HEK293 (cell line): Measurements from ENCODE around the gene GPR63.

Experiments used
- CTCF ChIA-PET: fragments of 350-600 bp; formaldehyde crosslinking; extraction: SDS; loops from one replicate; lab custom pipeline; 2021; ENCODE audit warnings: antibody characterized with exemption; lab: Yijun Ruan, JAX
- POLR2A ChIA-PET: fragments of 300-600 bp; formaldehyde crosslinking; extraction: SDS; loops from one replicate; lab custom pipeline; 2020; ENCODE audit warnings: antibody characterized with exemption, inconsistent platforms; lab: Yijun Ruan, JAX
- H3K27ac ChIP-seq: fragments of 200-500 bp; sonication (Bioruptor generic); 2 replicates; pipeline ENCODE4 v1.5.1; 2014; ENCODE audit warnings: low read depth, low read length, control low read depth, inconsistent platforms; ENCODE audit errors: extremely low read depth
- H3K36me3 ChIP-seq, 2 experiments: fragments of 200-500 bp in 1 of 2; sonication (Bioruptor generic) in 1 of 2; 1 replicate in 1 of 2; 2 replicates in 1 of 2; pipeline ENCODE4 v1.5.1; 2014 to 2017; ENCODE audit warnings: inconsistent platforms in 2 of 2, low read length in 2 of 2; ENCODE audit not compliant: control insufficient read depth in 2 of 2, insufficient read depth in 1 of 2
- H3K4me1 ChIP-seq: fragments of 200-500 bp; sonication (Bioruptor generic); 2 replicates; pipeline ENCODE4 v1.5.1; 2014; ENCODE audit warnings: mild to moderate bottlenecking, low read length, inconsistent platforms; ENCODE audit not compliant: control insufficient read depth, insufficient read depth
- H3K4me3 ChIP-seq: 2 replicates; pipeline ENCODE4 v1.5.1; 2011; ENCODE audit warnings: low read depth, mild to moderate bottlenecking, control low read depth, low read length, moderate library complexity
- H3K9me3 ChIP-seq: fragments of 200-500 bp; sonication (Bioruptor generic); 2 replicates; pipeline ENCODE4 v1.5.1; 2014; ENCODE audit warnings: low read depth, low read length, inconsistent platforms; ENCODE audit not compliant: control insufficient read depth, insufficient read depth
- GLI2 ChIP-seq: fragments of 450-650 bp; formaldehyde crosslinking; IDR thresholded peaks from 2 replicates; pipeline ENCODE4; 2017; ENCODE audit warnings: missing biosample characterization, missing genetic modification characterization, low read depth, borderline replicate concordance
- TRIM28 ChIP-seq: IDR thresholded peaks from 2 replicates; pipeline ENCODE4 v1.6.1; 2011; ENCODE audit warnings: low read length, control low read depth, borderline replicate concordance
- ZBTB11 ChIP-seq: fragments of 450-650 bp; formaldehyde crosslinking; conservative IDR thresholded peaks from 2 replicates; pipeline ENCODE4 v1.5.1; 2016; ENCODE audit warnings: low read depth, missing biosample characterization, missing genetic modification characterization
- ZBTB26 ChIP-seq: fragments of 450-650 bp; formaldehyde crosslinking; optimal IDR thresholded peaks from 2 replicates; pipeline ENCODE3; 2016; ENCODE audit warnings: missing biosample characterization, mild to moderate bottlenecking, missing genetic modification characterization
- ZBTB7A ChIP-seq: fragments of 450-650 bp; formaldehyde crosslinking; IDR thresholded peaks from 2 replicates; pipeline ENCODE4 v1.5.1; 2016; ENCODE audit warnings: low read depth, missing biosample characterization, missing genetic modification characterization
- ZBTB8A ChIP-seq: fragments of 450-650 bp; formaldehyde crosslinking; IDR thresholded peaks from 2 replicates; pipeline ENCODE4 v1.5.1; 2016; ENCODE audit warnings: missing biosample characterization, missing genetic modification characterization
- ZFP41 ChIP-seq: fragments of 450-650 bp; formaldehyde crosslinking; IDR thresholded peaks from 2 replicates; pipeline ENCODE4 v1.5.1; 2016; ENCODE audit warnings: missing biosample characterization, missing genetic modification characterization, borderline replicate concordance
- ZNF184 ChIP-seq: fragments of 450-650 bp; IDR thresholded peaks from 2 replicates; pipeline ENCODE4 v1.5.1; 2018; ENCODE audit warnings: missing biosample characterization, mild to moderate bottlenecking, missing genetic modification characterization
- ZNF19 ChIP-seq: fragments of 450-650 bp; formaldehyde crosslinking; IDR thresholded peaks from 2 replicates; pipeline ENCODE4; 2016; ENCODE audit warnings: missing biosample characterization, missing genetic modification characterization, low read depth
- ZNF23 ChIP-seq: fragments of 450-650 bp; formaldehyde crosslinking; IDR thresholded peaks from 2 replicates; pipeline ENCODE4 v1.5.1; 2016; ENCODE audit warnings: missing biosample characterization, missing genetic modification characterization, borderline replicate concordance
- ZNF510 ChIP-seq: fragments of 450-650 bp; formaldehyde crosslinking; IDR thresholded peaks from 2 replicates; pipeline ENCODE4 v1.5.1; 2018; ENCODE audit warnings: mild to moderate bottlenecking, missing genetic modification characterization, missing biosample characterization; ENCODE audit not compliant: insufficient replicate concordance
- ZNF658 ChIP-seq: fragments of 450-650 bp; formaldehyde crosslinking; IDR thresholded peaks from 2 replicates; pipeline ENCODE4; 2016; ENCODE audit warnings: missing biosample characterization, missing genetic modification characterization
- ZNF792 ChIP-seq: fragments of 450-650 bp; formaldehyde crosslinking; IDR thresholded peaks from 2 replicates; pipeline ENCODE4 v1.5.1; 2016; ENCODE audit warnings: missing biosample characterization, missing genetic modification characterization
- ZXDB ChIP-seq: fragments of 450-650 bp; formaldehyde crosslinking; IDR thresholded peaks from 2 replicates; pipeline ENCODE4 v1.5.1; 2016; ENCODE audit warnings: missing biosample characterization, missing genetic modification characterization
- TF ChIP-seq, protein P1 (sequence below): fragments of 450-650 bp; formaldehyde crosslinking; IDR thresholded peaks from 2 replicates; pipeline ENCODE4 v1.5.1; 2016; ENCODE audit warnings: missing biosample characterization, missing genetic modification characterization

GPR63 gene

GRCh38 chr6:96777113-96777512 is 60.2 kb downstream of the GPR63 start (continued):
- TF ChIP-seq ZNF19, result no peak
- no peak for TF ChIP-seq TRIM28
- no peak for TF ChIP-seq ZFP41 (tag by site-specific recombination)
- TF ChIP-seq, protein P1, sequence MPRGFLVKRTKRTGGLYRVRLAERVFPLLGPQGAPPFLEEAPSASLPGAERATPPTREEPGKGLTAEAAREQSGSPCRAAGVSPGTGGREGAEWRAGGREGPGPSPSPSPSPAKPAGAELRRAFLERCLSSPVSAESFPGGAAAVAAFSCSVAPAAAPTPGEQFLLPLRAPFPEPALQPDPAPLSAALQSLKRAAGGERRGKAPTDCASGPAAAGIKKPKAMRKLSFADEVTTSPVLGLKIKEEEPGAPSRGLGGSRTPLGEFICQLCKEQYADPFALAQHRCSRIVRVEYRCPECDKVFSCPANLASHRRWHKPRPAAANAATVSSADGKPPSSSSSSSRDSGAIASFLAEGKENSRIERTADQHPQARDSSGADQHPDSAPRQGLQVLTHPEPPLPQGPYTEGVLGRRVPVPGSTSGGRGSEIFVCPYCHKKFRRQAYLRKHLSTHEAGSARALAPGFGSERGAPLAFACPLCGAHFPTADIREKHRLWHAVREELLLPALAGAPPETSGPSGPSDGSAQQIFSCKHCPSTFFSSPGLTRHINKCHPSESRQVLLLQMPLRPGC, result no peak
- TF ChIP-seq, all 188 proteins: peak for 0

DNA sequence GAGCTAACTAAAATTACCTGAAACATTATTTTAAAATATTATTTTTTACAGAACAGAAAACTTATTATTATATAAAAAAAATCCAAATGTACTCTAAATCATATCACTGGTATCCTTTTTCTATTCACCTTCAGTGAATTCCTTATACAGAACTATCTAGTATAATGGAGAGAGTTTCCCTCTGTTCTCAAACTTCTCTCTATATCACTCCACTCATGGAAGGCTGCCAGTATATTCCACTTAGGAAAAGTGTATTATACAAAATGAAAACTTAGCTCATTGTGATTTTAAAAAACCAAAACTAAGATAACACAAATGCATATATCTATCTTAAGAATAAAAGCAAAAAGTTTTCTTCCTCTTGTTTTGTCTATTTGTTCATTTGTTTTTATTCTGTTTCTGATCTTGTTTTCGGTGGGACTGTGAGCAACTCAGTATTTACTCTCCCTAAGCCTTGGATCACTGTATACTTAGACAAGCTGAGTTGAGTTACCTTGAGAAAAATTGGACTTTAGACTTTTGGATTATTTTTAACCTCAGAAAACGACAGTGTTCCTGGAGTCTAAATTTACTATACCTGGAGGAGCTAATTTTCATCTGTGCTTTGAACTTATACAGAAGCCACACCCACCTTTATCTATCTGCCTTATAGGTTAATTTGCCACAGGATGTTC is 61.4 kb downstream of the GPR63 start:
- no peaks in the 10 kb centered on the region for H3K4me1 ChIP-seq
- TF ChIP-seq ZBTB7A (tag by site-specific recombination) (no peak), ZNF184 (tag by site-specific recombination) (no peak), ZBTB8A (tag by site-specific recombination) (no peak), GLI2 (tag by site-specific recombination) (no peak), ZNF510 (tag by site-specific recombination) (no peak), ZBTB11 (tag by site-specific recombination) (no peak), ZNF23 (tag by site-specific recombination) (no peak)
- TF ChIP-seq, all 188 proteins: peak for 0
- H3K9me3 ChIP-seq, result no peaks in the 10 kb centered on the region
- H3K36me3 ChIP-seq, result no peaks in the 10 kb centered on the region
- CTCF ChIA-PET, result interaction anchor here (0.8 to 1.0 kb wide), 2 partner anchors 149 to 289 kb away, joined by 3 read pairs; no protein-coding TSS in a partner anchor
- POLR2A ChIA-PET, result interaction anchor here (1.2 kb wide), 1 partner anchor 36 kb away, joined by 3 read pairs; no protein-coding TSS in a partner anchor
- H3K27ac ChIP-seq, result no peak overlapping the region
- no peak overlapping the region for H3K4me3 ChIP-seq

DNA sequence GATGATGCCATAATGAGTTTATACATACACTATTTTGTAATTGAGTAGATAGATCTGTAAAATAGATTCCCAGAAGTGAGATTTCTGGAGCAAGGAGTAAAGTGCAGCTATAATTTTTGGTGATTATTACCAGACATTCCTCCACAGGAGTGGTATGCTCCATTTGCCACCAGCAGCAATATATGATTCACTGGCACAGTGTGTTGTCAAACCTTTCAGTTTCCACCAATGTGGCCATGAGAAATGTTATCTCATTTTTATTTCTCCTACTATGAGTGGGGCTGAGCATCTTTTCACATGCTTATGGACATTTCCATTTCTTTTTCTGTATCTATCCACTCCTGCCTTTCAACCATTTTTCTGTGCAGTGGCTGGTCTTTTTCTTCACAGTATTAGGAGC is 70.5 kb downstream of the GPR63 start:
- H3K4me1 ChIP-seq, result no peaks in the 10 kb centered on the region
- POLR2A ChIA-PET, result no interaction called here
- no peak overlapping the region for H3K4me3 ChIP-seq
- H3K36me3 ChIP-seq, result no peaks in the 10 kb centered on the region
- no peaks in the 10 kb centered on the region for H3K9me3 ChIP-seq
- H3K27ac ChIP-seq, result no peak overlapping the region
- CTCF ChIA-PET, result no interaction called here
- no peak for TF ChIP-seq ZBTB26
- TF ChIP-seq, all 188 proteins: peak for 0

- TF ChIP-seq ZNF792 (tag by site-specific recombination) (no peak), ZNF658 (tag by site-specific recombination) (no peak), ZXDB (tag by site-specific recombination) (no peak)
- no peak overlapping the region for H3K4me3 ChIP-seq
- no peaks in the 10 kb centered on the region for H3K36me3 ChIP-seq
- H3K9me3 ChIP-seq, result no peaks in the 10 kb centered on the region
- CTCF ChIA-PET, result interaction anchor here (0.7 kb wide), 1 partner anchor 299 kb away, joined by 3 read pairs; no protein-coding TSS in a partner anchor
- H3K27ac ChIP-seq, result no peak overlapping the region
- no peaks in the 10 kb centered on the region for H3K4me1 ChIP-seq
- POLR2A ChIA-PET, result no interaction called here
Observed at GRCh38 chr6:96762599-96762998, 74.7 kb downstream of the GPR63 start.
